Stimulated activated effector memory CD8-positive, alpha-beta T cell treated with anti-CD3 and anti-CD28 coated beads, Interleukin-12 subunit alpha, Interleukin-12 subunit beta, amount 100 ng/mL, for 72 hours (primary cell): ENCODE measurements around the gene PKNOX2.

Source experiments
- ATAC-seq: fragments of 150-1000 bp; cut with Tn5 transposase; 2 replicates; pipeline ENCODE4 v1.10.0; 2021
- DNase-seq, 2 donors: peaks; one replicate each; pipeline ENCODE4 v3.0.0; 2021 to 2022; ENCODE audit warnings: low spot score in 2 of 2
- H3K27ac Mint-ChIP-seq: one replicate; pipeline ENCODE4 v1.8.0; 2022; ENCODE audit warnings: mild to moderate bottlenecking, mixed read lengths
- H3K36me3 Mint-ChIP-seq: one replicate; pipeline ENCODE4 v1.8.0; 2022; ENCODE audit warnings: mild to moderate bottlenecking, mixed read lengths
- H3K4me1 Mint-ChIP-seq: one replicate; pipeline ENCODE4 v1.8.0; 2022; ENCODE audit warnings: mixed read lengths
- H3K4me3 Mint-ChIP-seq: one replicate; pipeline ENCODE4 v1.8.0; 2022; ENCODE audit warnings: mild to moderate bottlenecking, mixed read lengths
- H3K9me3 Mint-ChIP-seq: one replicate; pipeline ENCODE4 v1.8.0; 2022; ENCODE audit warnings: mixed read lengths

PKNOX2 gene

GRCh38 chr11:125479137-125479536 is 314.6 kb downstream of the PKNOX2 start:
- no peak for DNase-seq
- H3K4me1 Mint-ChIP-seq: no peaks in the 10 kb centered on the region
- H3K4me3 Mint-ChIP-seq: no peak overlapping the region
- H3K9me3 Mint-ChIP-seq: no peaks in the 10 kb centered on the region
- peaks cover 18% of the 10 kb centered on the region for H3K36me3 Mint-ChIP-seq
- ATAC-seq: no peak
- H3K27ac Mint-ChIP-seq: no peak overlapping the region

- Mint-ChIP-seq H3K4me1 (no peaks in the 10 kb centered on the region), H3K9me3 (no peaks in the 10 kb centered on the region), H3K4me3 (no peak overlapping the region), H3K27ac (no peak overlapping the region), H3K36me3 (peaks cover 26% of the 10 kb centered on the region)
- DNase-seq: no peak
- no peak for ATAC-seq
These were observed 317.0 kb downstream of the PKNOX2 start for GRCh38 chr11:125481531-125481930.
